GM19023 (cell line): ENCODE data around the gene WDR82.
A peak's percentile ranks its signal among the peaks of the same experiment; 100 is the strongest.
"Not testable (repeated sequence)": the region's sequence is repeated elsewhere in the genome, so short reads cannot be mapped to it uniquely, and the experiment has no call there.

Experiments used
- ATAC-seq: cut with Tn5 transposase; IDR thresholded peaks from one replicate; pipeline ENCODE4 v1.9.1; 2021; ENCODE audit warnings: mild to moderate bottlenecking, moderate library complexity; ENCODE audit not compliant: unreplicated experiment

Gene WDR82

DNA sequence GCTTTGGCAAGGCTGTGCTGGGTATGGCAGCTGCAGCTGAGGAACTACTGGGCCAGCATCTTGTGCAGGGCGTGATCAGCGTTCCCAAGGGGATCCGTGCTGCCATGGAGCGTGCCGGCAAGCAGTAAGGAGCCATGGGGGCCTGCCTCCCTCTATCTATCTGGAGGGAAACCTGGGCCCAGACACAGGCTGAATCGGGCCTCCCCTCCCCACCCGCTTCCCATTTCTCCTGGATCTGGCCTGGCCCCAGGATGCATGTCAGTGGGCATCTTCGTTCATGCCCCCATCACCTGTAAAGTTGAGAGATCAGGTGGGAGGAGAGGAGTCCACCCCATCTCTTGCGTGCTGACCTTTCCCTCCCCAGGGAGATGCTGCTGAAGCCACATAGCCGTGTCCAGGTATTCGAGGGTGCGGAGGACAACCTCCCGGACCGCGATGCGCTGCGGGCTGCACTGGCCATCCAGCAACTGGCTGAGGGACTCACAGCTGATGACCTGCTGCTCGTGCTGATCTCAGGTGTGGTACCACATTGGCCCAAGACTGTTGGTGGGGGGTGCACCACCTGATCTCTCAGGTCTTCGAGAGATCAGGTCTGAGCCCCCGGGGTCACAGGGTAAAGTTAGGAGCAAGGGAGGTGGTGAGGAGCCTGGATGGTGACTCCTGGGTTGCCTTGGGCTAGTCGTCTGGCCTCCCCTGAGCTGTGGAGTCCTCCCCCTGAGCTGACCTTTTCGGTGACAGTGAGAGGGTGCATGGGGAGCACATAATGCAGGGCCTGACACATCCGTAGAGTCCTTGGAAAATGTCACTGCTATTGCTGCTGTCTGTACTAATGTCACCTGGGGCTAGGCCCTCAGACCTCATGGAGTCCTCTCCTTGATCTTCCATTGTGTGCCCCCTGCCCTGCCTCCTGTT is 12.4 kb upstream of the WDR82 start:
- ATAC-seq, result no peak

DNA sequence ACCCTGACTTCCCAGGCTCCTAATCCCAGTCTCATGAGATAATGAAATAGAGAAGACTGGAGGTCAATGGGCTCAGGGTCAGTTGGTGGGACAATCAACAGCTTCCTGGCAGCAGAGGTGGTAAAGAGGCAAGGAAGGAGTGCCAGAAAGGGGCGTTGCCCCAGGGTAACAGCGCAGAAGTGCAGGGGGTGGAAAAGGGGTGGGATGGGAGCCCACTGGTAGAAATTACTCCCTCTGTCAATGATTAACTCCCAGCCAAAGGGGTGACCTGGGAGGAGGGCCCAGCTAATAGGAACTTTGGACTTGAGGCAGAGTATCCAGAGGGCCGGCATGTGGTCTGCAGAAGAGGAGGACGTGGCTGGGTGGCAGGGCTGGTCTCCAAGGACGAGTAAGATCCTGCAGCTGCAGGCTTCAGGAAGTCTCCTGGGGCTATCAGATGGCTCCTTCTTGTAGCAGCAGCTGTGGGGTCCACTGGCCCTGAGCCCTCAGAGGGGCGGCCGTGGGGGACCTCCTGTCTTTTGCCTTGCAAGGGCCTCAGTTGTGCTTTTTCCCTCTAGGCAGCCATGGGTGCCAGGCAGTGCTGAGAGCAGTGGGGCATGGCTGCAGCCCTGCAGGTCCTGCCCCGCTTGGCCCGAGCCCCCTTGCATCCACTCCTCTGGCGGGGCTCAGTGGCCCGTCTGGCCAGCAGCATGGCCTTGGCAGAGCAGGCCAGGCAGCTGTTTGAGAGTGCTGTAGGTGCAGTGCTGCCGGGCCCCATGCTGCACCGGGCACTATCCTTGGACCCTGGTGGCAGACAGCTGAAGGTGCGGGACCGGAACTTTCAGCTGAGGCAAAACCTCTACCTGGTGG is 11.5 kb upstream of the WDR82 start:
- no peak for ATAC-seq

DNA sequence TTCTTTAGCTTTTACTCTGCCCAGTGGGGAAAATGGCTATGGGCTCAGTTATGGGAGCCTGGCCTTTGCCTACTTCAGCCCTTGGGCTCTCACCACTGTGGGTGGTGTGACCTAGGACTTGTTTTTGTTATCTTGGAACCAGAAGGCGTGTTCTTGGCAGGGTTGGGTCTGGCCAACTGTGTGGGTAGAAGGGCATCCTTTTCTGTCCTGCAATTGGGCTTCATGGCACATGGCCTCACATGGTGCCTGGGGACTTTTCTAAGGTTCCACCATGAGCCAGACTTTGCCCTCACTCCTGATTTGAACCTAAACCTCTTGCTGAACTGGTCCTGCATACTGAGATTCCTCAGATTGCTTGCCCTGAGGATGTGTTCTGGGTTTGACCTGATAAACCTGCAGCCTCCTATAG is 10.9 kb upstream of the WDR82 start:
- ATAC-seq, result no peak

DNA sequence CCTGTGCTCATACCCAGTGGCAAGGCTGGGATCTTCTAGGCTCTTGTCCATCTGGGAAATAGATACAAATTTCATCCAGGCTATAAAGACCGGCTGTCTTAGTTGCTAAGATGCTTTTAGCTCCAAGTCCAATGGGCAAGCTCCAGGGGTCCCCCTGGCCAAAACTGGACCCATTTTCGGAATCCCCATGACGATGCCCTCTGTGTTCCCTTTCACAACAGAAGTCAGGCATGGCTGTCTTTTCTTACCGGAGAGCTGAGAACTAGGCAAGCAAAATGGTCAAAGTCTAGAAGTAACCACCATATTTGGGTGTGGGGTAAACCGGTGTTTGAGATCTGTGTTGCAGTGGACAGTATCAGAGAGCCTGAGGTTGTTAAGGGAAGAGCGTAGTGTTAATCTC is 10.2 kb upstream of the WDR82 start:
- ATAC-seq, result no peak

DNA sequence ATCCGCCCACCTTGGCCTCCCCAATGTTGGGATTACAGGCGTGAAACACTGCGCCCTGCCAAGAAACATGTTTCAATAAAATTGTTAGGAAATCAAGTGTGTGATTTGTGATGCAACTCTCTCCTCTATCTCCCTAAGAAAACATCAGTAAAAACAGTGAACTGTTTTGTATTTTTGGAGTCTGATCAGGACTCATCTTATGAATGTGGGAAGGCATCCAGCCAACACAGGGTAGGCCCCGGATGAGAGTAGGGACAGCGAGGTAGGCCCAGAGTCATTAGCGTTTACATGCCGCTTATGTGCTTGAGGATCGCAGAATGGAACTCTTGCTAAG is 8.3 kb upstream of the WDR82 start:
- no peak for ATAC-seq

DNA sequence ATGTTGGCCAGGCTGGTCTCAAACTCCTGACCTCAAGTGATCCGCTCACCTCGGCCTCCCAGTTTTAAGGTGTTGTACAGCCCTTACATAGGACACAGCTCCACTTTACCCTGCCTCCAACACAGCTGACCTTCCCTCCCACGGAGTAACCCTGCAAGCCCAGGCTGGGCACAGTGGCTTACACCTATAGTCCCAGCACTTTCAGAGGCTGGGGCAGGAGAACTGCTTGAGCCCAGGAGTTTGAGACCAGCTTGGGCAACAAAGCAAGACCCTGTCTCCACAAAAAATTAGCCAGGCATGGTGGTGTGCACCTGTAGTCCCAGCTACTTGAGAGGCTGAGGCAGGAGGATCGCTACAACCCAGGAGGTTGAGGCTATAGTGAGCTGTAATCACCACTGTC is 5.6 kb upstream of the WDR82 start:
- ATAC-seq, result not testable (repeated sequence)

DNA sequence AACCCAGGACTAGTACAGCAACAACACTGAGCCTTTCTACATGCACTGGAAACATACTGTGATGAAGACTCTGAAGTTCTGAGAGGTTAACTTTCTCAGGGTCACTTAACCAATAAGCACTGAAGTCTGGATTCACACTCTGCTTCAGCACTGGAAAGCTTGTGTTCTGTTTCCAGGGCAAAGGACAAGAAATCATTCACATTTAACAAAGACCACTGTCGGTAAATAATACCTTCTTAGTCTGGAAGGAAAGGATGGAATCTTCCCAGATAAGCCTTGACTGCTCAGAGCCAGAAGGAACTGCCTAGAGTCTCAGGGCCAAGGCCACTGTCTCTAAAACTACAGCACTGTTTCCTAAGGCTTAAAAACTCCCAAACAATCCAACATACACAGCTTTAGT is 4.9 kb upstream of the WDR82 start:
- ATAC-seq, result no peak

DNA sequence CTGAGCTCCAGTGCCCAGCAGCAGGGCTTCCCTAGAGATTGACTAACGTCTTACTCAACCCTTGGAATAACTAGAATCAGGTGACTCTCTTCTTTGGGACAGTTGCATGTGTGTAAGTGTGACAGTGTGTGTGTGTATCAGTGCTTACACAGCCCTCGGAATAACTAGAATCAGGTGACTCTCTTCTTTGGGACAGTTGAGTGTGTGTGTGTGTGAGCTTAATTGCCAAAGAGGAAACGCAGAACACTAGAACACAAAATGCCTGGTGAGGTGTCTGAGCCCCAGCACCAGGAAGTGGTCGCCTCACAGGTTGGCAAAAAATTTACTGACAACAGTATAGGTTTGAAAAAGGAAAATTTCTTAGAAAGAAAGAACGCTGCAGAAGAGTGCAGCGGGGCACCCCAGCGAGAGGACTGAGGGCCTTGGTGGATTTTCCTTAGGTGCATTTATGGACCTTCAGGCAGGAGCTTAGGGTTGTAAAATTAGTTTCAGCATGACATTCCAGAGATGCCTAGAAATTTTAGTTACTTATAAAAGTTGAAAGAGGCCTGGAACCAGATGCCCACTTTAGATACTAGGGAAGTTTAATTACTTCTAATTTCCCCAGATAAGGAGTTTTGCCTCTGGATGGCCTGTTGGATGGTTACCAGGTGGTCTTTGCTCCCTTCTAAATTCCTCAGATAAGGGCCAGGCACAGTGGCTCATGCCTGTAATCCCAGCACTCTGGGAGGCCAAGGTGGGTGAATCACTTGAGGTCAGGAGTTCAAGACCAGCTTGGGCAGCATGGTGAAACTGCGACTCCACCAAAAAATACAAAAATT is 3.7 kb upstream of the WDR82 start:
- ATAC-seq, result no peak

DNA sequence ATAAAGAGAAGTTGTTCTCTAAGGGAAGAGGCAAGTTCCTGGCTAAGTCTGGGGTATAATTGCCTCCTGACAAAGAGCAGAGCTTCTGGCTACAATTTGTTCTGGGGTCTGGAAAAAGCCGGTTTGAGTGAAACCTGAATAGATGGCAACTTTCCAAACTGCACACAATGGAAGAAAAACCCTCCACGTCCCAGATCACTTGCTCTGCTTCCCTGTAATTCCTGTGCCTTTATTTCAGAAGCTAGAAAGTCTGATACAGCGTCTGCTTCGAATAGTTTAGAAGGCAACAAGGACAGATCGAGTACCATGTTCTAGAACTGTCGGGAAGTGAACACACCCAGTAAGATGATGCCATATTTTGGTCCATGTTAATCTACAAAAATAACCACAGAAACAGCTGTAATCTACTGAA is 1.6 kb upstream of the WDR82 start:
- no peak for ATAC-seq

DNA sequence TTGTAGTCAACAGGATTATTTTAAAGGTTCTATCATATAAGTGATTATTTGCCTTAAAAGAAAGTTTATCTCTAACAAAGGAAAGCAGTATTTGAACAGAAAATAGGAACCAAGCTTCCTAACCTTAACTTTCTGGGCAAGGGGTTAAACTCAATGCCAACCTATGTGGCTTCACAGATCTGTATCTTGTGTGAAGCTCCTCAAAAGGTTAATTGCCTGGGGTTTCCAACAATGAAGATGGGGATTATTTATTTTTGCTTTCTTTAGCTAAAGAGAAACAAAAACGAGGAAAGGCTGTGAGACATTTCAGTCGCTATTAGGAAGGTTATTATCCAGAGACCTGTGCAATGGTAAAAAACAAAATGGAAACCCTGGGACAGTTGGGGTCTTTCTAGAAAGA is 1.1 kb upstream of the WDR82 start:
- ATAC-seq, result no peak

DNA sequence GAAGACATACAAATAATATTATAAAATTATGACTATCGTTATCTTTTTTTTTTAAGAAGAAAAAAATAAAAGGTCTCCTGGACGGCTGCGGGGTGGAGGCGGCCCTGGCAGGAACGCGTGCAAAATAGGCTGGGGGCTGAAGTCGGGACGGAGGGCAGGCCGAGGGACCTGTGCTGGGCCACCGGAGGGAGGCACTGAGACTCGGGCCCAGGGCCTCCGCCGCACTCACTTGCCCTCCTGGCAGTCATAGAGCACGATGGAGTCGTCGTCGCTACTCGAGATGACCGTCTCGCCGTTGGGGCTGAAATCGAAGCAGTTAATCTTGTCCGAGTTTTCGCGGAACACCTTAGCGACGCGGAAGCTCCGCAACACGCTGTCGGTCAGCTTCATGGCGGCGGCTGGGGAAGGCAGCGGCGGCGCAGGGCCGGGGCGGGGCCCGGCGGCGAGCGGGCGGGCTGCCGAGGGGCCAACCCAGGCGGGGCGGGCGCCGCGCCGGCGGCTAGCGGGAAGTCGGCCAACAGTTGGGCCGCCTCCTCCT is 408 bp downstream of the WDR82 start:
- ATAC-seq, result peak; percentile 72

DNA sequence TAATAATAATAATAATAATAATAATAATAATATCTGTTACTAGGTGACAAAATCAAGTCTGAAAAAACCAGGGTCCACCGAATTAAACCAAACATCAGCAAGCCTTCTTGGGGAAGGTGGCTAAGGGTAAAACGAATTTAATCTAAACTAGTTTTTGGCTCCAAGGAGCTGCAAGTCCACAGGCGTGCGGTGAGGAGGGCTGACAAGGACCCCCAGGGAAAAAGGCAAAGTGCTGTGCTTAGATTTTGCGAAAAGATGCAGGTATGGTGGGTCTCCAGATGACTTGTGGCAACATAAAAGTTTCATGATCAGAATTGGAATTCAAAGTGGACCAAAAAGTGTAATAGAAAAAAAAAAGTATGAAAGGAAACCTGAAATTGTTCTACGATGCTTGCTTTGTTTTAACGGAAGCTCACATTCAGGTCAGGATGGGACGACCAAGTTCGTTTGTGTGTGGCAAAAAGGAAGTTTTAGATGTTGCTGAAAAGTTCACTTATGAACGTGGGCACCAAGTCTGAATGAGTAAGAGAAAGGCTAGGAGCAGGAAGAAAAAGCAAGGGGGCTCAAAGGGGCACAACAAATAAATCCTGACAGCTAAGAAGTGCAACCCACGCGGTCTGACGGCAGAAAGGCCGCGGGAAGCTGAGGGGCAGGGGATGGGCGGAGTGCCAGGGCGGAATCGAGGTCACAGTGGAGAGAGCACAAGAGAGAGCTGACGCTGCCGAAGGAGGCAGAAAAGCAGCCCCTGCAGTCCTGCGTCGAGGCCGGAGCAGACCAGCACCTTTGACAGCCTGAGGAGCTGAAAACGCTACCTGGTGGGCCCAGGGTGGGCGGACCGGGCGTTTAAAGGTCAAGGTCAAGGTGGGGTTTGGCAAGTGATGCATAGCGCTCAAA is 1.1 kb downstream of the WDR82 start:
- ATAC-seq, result no peak

DNA sequence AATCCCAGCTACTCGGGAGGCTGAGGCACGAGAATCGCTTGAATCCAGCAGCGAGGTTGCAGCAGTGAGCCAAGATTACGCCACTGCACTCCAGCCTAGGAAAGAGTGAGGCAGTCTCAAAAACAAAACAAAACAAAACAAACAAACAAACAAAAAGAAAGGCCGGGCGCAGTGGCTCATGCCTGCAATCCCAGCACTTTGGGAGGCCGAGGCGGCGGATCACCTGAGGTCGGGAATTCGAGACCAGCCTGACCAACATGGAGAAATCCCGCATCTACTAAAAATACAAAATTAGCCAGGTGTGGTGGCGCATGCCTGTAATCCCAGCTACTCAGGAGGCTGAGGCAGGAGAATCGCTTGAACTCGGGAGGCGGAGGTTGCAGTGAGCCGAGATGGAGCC is 3.7 kb downstream of the WDR82 start:
- ATAC-seq, result not testable (repeated sequence)

DNA sequence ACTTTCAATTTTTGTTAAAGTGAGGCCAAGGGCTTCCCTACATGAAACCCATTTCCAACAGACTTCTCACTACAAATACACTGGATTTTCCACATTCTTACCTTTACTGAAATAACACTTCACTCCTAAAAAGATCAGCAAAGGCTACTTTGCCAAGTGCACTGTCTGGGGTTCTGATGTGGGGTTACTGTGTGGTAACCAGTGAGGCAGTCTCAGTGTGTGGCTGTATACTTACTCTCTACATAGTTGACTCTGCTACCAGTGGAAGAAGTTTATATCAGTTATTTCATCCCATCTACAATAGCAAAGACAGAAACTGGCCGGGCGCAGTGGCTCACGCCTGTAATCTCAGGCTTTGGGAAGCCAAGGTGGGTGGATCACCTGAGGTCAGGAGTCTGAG is 5.6 kb downstream of the WDR82 start:
- ATAC-seq, result no peak

DNA sequence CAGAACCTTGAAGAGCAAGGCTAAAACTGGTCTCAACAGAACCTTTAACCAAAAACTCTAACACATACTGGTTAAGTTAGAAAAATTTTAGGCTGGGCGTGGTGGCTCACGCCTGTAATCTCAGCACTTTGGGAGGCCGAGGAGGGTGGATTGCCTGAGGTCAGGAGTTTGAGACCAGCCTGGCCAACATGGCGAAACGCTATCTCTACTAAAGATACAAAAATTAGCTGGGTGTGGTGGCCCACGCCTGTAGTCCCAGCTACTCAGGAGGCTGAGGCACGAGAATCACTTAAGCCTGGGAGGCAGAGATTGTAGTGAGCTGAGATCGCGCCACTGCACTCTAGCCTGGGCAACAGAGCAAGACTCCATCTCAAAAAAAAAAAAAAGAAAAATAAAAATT is 6.3 kb downstream of the WDR82 start:
- ATAC-seq, result not testable (repeated sequence)

DNA sequence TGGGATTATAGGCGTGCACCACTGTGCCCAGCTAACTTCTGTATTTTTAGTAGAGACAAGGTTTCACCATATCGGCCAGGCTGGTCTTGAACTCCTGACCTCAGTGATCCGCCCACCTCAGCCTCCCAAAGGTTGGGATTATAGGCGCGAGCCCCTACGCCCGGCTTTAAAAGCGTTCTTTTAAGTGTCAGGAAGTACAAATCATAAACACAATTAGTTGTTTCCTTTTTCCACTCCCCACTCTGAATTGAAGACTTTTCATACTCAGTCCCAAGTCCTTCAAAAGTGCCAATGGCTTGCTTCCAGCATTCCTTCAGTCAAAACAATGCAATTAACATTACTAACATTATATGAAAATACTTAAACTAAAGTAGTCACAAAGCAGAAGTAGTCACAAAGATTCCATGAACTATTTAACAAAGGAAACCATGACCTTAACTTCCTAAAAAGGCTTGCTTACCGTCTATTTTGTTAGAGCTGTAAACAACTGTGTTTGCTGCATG is 8.1 kb downstream of the WDR82 start:
- ATAC-seq, result no peak

DNA sequence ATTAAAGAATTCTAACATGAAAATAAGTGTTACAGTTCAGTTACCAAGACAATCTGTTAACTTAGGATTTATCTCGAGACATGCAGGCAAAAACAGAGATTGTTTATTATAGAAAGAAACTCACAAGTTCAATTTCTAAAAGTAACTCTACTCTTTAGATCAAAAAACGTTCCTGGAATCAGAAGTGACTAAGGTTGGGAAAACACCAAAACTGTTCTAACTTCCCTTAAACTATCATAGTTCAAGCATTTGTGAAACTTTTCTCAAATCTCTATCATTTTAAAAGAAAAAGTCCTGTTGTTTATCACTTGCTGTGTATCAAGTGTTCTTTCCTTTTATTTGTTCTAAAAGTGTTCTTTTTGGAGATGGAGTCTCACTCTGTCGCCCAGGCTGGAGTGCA is 8.7 kb downstream of the WDR82 start:
- ATAC-seq, result no peak

DNA sequence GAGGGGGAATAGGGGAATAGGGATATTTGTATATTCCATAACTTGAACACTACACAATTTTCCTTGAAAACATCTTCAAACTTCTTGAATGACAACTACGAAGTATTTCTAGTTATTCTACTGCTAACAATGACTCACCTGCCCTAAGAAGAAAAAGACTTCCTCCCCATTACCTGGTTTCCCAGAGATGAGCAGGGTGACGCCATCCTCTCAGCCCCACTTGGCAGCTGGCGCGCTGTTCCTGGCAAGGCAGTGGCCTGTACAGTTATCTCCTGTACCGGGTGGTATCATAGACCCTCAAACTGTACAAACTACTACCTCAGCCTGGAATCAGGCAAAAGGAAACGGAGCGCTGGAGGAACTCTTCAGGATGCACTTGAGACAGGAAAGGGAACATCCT is 10.4 kb downstream of the WDR82 start:
- ATAC-seq, result no peak

DNA sequence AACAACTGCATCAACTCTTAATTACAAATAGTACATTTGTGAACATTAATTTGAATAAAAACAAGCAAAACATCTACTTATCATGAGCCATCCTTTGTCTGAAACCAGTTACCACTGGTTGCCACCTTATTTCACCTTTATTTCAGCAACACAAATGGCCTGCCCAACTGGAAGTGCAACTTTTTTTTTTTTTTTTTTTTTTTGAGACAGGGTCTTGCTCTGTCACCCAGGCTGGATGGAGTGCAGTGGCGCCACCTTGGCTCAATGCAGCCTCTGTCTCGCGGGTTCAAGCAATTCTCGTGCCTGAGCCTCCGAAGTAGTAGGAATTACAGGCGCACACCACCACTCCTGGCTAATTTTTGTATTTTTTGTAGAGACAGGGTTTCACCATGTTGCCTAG is 13.1 kb downstream of the WDR82 start:
- no peak for ATAC-seq

DNA sequence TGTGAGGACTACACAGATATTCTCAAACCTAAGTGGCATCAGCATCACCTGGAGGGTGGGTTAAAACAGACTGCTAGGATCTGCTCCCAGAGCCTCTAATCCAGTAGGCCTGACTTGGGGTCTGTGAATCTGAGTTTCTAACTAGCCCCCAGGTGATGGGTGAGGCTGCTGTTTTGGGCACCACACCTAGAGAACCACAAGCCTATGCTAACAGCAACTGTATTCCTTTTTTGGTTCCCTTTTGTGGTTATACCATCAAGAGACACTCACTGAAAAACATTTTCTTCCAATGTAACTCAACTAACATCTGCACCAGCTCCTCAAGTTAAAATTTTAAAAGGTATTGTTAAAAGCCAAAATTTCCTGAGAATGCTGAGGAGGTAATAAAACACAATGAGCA is 16.0 kb downstream of the WDR82 start:
- ATAC-seq, result no peak
